HG03159 (cell line): ENCODE results near the gene RPS15.

ENCODE experiments used
- ATAC-seq: cut with Tn5 transposase; IDR thresholded peaks from one replicate; pipeline ENCODE4 v1.9.1; 2021; ENCODE audit warnings: mild to moderate bottlenecking, moderate library complexity; ENCODE audit not compliant: unreplicated experiment

Gene RPS15

GRCh38 chr19:1438035-1438932 lies at the start of gene RPS15:
Gene RPS15, plus strand, starts transcription at chr19:1438396. Its CDS starts 30 bp downstream, at chr19:1438426.
- ATAC-seq: peak; percentile 68

- ATAC-seq: no peak
Observed at GRCh38 chr19:1388637-1389026, 49.6 kb upstream of the RPS15 start.

GRCh38 chr19:1389033-1389940 lies 48.9 kb upstream of the RPS15 start:
- ATAC-seq: no peak

- no peak for ATAC-seq
Observed at GRCh38 chr19:1390890-1391423, 47.2 kb upstream of the RPS15 start.

- no peak for ATAC-seq
Observed at GRCh38 chr19:1392407-1392806, 45.8 kb upstream of the RPS15 start.

GRCh38 chr19:1392939-1393530 lies 45.2 kb upstream of the RPS15 start:
- ATAC-seq: no peak

GRCh38 chr19:1393841-1394240 lies 44.4 kb upstream of the RPS15 start:
- no peak for ATAC-seq

GRCh38 chr19:1394252-1395193 lies 43.7 kb upstream of the RPS15 start:
- no peak for ATAC-seq

GRCh38 chr19:1395194-1396018 lies 42.8 kb upstream of the RPS15 start:
- no peak for ATAC-seq

GRCh38 chr19:1396019-1396767 lies 42.0 kb upstream of the RPS15 start:
- ATAC-seq: no peak

- no peak for ATAC-seq
Observed at GRCh38 chr19:1396768-1397679, 41.2 kb upstream of the RPS15 start.

GRCh38 chr19:1397838-1398237 lies 40.4 kb upstream of the RPS15 start:
- ATAC-seq: no peak

- no peak for ATAC-seq
Observed at GRCh38 chr19:1399079-1399478, 39.1 kb upstream of the RPS15 start.

GRCh38 chr19:1399745-1400144 lies 38.5 kb upstream of the RPS15 start:
- no peak for ATAC-seq

GRCh38 chr19:1400281-1401137 lies 37.7 kb upstream of the RPS15 start:
- no peak for ATAC-seq

- no peak for ATAC-seq
Observed at GRCh38 chr19:1401138-1401888, 36.9 kb upstream of the RPS15 start, which contains the start of gene GAMT. Gene GAMT, minus strand, starts transcription at chr19:1401542. Its CDS starts 66 bp downstream, at chr19:1401476.
